22Rv1 (cell line): ENCODE data around the gene ITPR2.

Source experiments
- H3K27ac ChIP-seq: fragments of 450-650 bp; 2 replicates; pipeline ENCODE4 v1.5.1; 2017
- ZFX ChIP-seq: fragments of 450-650 bp; IDR thresholded peaks from 2 replicates; pipeline ENCODE4 v1.6.1; 2017; ENCODE audit warnings: antibody characterized with exemption, borderline replicate concordance
- TF ChIP-seq, protein P1 (sequence below): fragments of 450-650 bp; IDR thresholded peaks from 2 replicates; pipeline ENCODE4 v1.5.1; 2017; ENCODE audit warnings: mild to moderate bottlenecking

The ITPR2 gene

DNA sequence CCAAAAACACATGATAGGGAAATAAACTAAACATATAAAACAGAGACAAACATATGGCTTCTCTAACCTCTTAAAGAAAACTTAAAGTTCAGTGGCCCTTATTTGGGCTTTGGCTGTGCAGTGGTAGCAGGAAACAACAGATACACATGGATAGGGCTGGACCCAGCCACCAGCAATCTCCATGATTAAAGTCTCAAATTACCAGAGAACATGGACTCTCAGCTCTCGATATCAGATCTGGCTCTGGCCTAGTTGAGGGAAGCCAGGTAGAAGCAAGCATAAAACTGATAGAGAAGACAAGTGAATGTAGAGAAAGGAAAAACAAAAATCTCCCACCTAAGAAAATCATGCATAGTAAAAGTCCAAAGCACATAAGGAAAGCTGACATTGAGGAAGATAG lies 164.8 kb downstream of the ITPR2 start:
- TF ChIP-seq, protein P1, sequence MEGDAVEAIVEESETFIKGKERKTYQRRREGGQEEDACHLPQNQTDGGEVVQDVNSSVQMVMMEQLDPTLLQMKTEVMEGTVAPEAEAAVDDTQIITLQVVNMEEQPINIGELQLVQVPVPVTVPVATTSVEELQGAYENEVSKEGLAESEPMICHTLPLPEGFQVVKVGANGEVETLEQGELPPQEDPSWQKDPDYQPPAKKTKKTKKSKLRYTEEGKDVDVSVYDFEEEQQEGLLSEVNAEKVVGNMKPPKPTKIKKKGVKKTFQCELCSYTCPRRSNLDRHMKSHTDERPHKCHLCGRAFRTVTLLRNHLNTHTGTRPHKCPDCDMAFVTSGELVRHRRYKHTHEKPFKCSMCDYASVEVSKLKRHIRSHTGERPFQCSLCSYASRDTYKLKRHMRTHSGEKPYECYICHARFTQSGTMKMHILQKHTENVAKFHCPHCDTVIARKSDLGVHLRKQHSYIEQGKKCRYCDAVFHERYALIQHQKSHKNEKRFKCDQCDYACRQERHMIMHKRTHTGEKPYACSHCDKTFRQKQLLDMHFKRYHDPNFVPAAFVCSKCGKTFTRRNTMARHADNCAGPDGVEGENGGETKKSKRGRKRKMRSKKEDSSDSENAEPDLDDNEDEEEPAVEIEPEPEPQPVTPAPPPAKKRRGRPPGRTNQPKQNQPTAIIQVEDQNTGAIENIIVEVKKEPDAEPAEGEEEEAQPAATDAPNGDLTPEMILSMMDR = no peak
- TF ChIP-seq ZFX = no peak
- no peak overlapping the region for H3K27ac ChIP-seq

DNA sequence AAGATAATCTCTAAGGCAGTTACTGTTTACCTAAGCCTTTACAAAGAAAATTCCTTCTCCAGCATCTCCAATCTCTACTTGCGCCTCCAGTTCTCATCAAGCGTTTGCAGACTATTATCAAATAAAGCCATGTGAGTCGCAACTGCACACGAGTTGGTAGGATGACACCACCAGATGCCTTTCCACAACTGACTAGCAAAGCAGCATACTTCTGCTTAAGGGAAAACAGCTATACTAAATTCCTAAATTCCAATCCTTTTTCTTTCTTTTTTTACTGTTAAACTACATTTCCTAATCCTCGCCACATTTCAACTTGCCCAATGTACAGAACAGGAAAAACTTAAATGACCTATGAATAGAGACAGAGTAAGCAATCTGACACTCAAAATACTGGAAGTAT lies 166.7 kb downstream of the ITPR2 start:
- no peak overlapping the region for H3K27ac ChIP-seq
- TF ChIP-seq ZFX = no peak
- TF ChIP-seq, protein P1 = no peak

DNA sequence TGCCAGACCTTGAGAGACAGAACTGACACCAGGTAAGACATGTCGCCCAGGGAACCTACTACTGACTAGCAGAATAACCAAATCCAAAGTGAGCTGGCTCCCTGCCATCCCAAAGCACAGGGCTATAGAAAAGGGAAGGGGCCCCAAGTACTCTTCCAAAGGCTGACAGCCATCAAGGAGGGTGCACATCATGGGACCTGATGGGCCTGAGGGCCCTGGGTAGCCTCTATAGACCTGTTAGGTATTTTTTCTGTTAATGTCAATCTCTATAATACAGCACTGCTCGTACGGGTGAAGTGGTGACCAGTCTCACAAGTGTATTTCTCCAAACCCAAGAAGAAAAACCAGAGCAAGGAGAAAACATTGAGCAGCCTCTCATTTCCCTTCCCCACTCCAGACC lies 171.6 kb downstream of the ITPR2 start:
- H3K27ac ChIP-seq = no peak overlapping the region
- TF ChIP-seq ZFX = no peak
- TF ChIP-seq, protein P1 = no peak

DNA sequence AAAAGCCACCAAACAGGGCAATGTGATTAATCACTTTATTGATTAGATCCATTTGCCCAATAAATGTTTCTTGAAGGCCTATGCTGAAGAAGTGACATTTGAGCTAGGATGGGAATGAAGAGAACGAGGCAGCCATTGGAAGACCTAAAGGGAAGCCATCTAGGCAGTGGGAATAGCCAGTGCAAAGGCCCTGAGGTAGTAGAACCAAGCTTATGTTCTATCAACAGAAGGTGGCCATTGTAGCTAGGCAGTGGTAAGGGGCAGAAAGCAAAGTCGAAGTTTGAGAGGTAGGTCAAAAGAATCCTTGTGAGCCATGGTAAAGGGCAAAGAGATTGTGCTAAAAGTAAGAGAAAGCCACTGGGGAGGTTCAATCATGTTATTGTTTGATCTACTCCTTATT lies 173.1 kb downstream of the ITPR2 start:
- no peak overlapping the region for H3K27ac ChIP-seq
- TF ChIP-seq ZFX = no peak
- TF ChIP-seq, protein P1 = no peak

DNA sequence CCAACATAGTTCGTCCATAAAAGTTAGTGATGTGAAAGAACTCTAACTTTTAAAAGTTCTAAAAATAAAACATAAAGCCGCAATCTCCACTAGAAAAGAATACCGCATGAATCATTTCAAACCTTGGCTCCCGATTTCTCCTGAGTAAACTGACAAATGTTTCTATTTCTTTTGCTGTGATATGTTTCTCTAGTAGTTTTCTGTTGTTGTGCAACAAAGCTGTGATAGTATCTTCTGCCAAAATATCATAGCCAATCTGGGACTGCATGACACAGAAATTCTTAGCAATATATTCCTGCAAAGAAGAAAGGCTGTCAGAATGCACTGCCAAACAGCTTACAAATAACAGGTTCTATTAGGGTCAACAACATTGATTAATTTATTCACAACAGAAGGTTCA lies 174.0 kb downstream of the ITPR2 start:
- TF ChIP-seq ZFX = no peak
- TF ChIP-seq, protein P1 = no peak
- no peak overlapping the region for H3K27ac ChIP-seq

DNA sequence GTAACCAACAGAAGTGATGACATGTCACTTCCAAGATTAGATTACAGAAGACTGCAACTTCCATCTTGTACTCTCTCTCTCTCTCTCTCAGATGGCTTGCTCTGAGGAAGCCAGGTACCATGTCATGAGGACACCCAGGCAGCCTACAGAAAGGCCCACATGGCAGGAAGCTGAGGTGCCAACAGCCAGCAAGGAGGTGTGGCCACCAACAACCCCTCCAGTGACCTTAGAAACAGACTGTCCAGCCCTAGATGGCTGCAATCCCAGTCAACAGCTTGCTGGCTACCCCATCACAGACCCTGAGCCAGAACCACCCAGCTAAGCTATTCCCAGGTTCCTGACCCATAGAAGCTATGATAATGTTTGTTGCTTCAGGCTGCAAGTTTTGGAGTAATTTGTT lies 178.4 kb downstream of the ITPR2 start:
- no peak overlapping the region for H3K27ac ChIP-seq
- TF ChIP-seq, protein P1 = no peak
- no peak for TF ChIP-seq ZFX

DNA sequence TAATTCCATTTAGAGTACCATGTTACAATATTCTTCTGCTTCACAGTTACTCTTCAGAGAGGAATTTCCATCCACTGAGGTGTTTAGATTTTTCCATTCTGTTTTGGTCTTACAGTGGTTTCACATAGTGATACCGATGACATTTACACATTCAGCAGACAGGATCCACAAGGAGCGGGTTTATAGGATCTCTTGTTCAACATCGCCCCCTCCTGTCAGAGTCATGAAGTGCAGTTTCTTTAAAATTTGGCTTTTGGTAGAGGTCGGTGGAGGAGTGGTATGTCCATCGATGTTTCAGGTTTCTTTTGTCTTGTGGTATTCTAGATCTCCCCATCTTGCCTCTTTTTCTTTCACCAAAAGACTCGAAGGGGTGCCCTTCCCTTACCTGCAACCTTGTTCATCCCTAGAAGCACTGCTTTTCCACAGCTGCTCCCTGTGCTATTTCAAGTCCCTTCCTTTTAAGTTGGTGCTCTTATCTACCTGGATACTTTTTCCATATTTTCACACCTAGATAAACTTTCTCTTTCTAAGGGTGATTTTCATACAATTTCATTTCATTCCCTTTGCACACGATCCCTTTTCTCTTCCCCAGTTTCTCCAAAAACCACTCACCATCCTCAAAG lies 181.3 kb downstream of the ITPR2 start:
- no peak overlapping the region for H3K27ac ChIP-seq

More for the DNA sequence above, 181.3 kb downstream of the ITPR2 start:
- no peak for TF ChIP-seq ZFX
- TF ChIP-seq, protein P1 = peak; percentile 92
